GM21737 (cell line): ENCODE data around the gene PROSER2.
"Not testable (repeated sequence)": the region's sequence is repeated elsewhere in the genome, so short reads cannot be mapped to it uniquely, and the experiment has no call there.

ENCODE experiments used
- ATAC-seq: cut with Tn5 transposase; IDR thresholded peaks from one replicate; pipeline ENCODE4 v1.9.1; 2021; ENCODE audit warnings: mild to moderate bottlenecking, moderate library complexity; ENCODE audit not compliant: unreplicated experiment

PROSER2 gene

DNA sequence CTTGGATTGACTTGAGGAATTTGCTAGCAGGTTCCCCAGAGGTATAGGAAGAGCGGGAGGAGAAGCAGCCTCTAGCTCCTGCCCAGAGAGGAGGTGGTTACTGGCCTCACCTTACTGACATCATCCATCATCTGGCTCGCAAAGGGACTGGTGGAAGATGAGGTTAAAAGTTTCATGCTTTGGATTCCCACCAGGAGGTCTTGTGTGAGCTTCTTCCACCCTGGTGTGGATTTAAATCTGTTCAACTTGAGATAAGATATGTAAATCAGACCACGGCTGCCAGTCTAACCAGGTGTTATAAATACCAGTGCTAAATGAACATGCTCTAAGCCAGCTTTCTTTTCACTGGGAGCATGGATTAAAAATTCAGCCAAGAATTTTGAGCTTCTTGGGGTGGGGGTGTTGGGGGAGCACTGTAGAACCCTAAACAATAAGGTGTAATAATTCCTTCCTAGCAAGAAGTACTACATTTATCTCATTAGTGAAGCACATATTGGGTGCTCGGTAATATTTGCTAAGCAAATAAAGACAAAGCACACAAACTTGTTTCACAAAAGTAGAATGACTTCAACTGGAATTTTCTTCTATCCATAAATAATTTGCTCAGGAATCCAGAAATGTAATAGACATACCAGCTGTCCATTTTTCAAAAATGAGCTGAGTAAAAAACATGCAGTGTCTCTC lies 7.8 kb downstream of the PROSER2 start:
- no peak for ATAC-seq

DNA sequence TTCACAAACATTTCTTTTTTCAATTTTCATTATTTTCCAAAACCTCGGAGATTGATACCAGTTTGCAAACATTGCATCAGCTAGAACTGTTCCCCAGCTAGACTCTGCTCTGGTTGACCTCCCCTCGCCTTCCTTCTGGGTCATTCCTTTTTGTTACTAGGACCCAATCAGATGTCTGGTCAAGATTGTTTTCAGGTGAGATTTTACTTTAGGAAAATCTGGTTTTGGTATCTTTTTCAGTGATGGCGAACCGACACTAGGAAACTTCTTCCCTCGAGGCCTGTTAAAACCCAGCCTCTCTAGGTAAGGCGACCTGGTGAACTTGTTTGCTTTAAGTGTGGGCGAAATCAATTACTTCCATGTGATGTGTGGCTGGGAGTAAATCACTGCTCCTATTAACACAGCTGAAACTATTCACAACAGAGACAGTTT lies 8.4 kb downstream of the PROSER2 start:
- ATAC-seq = no peak

DNA sequence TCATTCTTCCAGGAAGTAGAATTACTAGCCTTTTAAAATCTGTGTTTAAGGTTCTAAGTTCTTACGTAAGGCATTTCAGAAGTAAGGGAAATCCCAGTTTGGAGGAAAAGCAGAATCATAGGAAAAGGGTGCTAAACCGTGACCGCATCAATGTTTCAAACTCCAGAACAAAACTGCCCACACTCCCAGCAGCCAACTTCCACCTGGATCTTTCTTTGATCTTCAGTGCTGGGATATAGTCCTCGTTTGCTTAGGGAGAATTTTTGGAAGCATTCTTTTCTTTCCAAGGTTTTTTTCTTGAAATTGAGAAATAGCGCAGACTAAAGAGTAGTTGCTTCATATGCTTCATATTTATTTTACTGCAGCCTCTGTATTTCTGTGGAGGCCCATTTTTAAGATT lies 8.9 kb downstream of the PROSER2 start:
- no peak for ATAC-seq

DNA sequence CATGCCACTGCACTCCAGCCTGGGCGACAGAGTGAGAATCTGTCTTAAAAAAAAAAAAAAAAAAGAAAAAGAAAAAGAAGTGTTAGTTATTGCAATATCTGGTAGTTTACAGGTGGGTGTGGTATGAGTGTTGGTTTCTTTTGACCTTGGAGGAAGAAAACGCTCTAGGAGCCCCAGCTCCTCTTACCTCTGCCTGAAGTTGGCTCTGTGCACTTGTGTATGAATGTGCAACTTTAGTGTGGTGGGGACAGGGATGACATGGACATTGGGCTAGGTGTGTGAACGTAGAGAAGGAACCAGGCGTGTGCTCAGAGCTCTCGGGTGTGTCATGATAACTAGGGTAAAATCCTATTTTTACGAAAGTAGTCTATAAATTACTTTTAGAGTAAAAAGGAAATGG lies 11.9 kb downstream of the PROSER2 start:
- ATAC-seq = no peak

DNA sequence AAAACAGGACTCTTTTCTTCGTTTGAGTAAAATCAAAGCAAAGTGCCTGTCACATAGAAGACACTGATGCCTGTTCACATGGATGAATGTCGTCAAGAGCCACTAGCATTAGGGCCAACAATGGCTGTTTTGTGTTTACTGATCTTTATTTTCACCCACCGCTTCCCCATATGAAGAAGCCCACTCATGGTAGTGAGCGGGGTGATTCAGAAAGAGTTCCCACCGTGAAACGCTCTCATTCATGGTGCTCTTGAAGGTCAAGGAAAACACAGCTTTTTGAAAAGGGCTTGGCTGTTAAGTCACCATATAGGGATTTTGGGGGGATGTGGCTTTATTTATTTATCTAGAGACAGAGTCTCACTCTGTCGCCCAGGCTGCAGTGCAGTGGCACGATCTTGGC lies 12.5 kb downstream of the PROSER2 start:
- no peak for ATAC-seq

DNA sequence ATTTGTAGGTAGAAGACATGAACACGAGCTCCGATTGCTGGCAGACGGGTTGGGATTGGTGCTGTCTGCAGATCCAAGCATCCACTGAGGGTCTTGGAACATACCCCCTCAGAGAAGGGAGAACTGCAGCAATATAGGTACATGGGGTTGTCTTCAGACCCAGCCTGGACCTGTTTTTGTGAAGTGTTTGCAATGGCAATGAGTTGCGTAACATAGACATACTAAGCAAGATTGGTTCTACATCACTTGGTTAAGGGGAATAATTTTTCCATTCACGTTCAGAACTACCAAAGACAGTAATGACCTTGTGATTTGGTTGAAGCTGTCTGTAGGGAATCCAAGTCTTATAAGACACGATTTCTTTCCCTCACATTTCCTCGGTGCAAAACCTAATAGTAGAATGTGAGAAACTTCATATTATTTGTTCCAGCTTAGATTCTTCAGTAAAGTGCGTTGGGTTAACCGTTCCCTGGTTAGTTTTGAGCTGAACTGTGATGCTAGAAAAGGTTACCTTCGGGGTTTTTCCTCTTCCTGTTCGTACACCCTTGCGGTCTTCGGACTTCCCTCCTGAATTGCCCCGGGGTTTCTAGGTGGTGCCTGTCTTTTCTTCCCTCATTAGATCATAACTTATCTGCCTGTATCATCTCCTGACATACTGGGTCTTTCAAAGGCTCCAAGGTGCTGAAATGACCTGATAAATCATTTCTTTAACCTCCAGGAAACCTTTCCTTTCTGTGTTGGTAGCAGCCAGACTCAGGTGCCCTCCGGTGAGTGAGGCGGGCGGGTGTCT lies 14.4 kb downstream of the PROSER2 start:
- no peak for ATAC-seq

DNA sequence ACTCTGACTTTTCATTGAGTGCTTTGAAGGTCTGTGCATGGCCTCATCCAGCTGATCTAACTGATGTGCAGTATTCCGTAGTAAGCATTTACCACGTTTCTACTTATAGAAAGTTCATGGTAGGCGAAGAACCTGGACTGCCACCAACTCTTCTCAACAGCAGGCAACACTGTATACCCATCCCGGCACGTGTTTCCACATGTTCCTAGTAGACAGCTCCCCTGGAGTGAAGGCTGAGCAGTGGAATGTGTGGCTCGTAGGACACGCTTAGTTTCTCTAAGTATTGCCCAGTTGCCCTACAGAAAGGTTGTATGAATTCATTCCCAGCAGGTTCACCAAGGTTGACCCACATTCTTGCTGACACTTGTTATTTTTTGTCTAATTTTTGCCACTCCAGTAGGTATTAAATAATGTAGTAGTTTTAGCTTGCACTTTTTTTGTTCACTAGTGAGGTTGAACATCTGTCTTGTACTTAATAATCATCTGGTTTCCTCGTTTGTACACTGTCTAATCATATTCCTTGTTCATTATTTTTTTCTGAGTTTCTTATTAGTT lies 15.2 kb downstream of the PROSER2 start:
- ATAC-seq = no peak

DNA sequence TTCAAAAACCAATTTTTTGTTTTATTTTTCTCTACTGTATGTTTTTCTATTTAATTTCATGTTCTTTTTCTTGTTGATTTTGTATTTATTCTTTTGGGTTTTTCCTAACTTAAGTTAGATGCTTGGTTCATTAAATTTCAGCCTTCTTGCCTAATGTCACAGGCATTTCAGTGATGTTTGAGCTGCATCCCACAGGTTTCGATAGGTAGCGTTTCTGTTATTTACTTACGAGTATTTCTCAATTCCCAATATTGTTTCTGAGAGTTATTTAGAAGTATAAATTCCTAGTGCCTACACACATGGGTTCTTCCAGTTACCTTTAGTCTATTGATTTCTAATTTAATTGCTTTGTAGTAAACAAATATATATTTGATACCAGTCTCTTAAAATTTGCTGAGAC lies 18.2 kb downstream of the PROSER2 start:
- ATAC-seq = no peak

DNA sequence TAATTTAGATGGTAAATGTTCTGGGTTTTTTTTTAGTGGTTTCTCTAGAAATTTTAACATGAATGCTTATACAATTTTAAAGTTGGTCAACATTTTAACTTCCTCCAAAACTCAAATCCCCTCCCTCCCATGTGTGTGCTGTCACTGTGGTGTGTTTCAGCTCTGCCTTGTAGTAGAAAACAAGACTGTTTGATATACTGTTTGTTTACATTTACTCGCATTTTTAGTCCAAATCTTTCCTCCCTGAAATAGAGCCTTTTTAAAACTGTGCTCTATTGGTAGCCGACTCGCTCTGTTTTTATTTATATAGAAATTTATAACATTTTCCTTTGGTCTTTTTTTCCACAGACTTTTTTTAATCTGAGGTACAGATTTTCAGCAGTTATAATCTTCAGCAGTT lies 19.3 kb downstream of the PROSER2 start:
- no peak for ATAC-seq

DNA sequence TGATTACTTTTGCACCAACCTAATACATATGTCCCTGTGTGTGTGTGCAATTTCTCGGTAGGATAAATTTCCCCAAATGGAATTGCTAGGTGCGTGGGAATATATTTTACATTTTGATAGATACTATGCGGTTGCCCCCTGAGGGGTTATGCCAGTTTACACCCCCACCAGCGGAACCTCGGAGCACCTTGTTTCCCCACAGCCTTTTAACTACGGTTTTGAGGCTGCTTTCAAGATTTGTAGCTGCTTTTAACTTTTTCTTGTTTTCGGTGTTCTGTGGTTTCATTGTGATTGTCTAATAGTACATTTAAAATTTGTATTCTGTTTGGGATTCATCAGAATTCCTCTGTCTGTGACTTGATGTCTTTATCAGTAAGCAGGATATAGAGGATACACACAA lies 22.0 kb downstream of the PROSER2 start:
- ATAC-seq = no peak

DNA sequence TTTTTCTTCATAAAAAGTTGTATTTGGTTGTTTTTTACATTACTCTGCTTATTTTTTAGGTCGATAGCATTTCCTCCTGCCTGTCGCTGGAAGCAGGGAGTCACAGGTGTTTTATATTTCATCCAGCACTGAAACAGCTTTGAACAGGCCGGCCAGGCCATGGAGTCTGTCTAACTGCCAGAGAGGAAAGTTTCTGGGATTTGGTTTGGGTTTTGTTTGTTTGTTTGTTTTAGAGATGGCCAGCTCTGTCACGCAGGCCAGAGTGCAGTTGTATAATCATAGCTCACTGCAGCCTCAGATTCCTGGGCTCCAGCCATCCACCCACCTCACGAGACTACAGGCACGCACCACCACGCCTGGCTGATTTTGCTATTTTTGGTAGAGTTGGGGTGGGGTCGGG lies 23.4 kb downstream of the PROSER2 start:
- no peak for ATAC-seq

DNA sequence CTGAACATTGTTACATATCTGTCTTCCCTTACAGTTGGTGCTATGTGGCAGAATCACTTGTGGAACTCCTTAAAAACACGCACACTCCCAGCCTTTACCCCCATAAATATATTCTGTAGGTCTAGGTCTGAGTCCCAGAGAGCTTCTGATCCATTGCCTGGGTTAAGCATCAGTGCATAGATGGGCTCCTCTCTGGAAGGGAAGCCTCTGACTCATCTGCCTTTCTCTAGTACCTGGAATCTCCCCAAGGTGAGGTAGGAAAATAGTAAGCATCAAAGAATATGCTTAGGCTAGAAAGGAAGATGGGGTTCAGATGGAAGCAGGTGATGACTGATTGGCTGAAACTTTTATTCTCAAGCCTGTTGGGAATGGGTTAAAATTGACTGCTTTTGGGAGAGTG lies 26.1 kb downstream of the PROSER2 start:
- no peak for ATAC-seq

DNA sequence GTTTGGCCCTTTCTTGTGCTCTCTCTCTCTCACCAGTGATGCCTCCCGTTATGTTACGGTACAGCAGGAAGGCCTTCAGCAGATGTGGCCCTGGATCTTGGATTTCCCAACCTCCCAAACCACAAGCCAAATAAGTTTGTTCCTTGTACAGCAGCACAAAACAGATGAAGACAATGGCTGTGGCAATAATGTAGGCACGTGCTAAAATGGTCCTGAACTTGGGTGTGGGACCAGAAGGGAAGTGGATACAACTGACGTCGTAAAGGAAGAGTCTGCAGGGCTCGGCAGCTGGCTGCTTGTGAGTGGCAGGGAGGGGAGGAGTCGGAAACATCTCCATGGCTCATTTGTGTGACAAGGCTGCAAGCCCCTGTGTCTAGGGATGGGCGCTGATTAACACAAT lies 26.8 kb downstream of the PROSER2 start:
- no peak for ATAC-seq

DNA sequence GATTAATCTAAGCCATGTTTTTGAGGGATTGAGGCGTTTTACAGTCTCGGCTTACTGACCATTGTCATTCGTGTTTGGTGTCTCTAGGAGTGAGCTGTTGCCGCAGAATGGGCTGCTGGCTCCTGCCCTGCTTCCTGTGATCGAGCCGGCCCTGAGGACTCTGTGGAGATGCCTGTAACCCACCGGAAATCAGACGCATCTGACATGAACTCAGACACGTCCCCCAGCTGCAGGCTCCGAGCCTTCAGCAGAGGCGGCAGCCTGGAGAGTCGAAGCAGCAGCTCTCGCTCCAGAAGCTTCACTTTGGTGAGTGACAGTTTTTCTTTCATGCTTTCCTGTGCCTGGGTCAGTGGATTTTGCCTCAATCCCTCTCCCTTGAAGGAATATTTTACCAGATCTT lies 28.8 kb downstream of the PROSER2 start:
- no peak for ATAC-seq

DNA sequence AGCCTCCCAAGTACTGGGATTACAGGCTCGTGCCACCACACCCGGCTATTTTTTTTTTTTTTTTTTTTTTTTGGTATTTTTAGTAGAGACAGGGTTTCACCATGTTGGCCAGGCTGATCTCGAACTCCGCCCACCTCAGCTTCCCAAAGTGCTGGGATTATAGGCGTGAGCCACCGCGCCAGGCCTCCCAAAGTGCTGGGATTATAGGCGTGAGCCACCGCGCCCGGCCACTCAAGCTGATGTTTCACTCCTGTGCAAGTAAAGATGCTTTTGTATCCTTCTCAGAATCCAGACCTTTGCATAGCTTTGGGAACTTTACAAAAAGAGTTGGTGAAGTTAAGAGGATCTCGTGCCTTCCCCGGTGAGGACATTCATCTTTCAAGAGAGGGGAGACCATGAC lies 29.5 kb downstream of the PROSER2 start:
- not testable (repeated sequence) for ATAC-seq

DNA sequence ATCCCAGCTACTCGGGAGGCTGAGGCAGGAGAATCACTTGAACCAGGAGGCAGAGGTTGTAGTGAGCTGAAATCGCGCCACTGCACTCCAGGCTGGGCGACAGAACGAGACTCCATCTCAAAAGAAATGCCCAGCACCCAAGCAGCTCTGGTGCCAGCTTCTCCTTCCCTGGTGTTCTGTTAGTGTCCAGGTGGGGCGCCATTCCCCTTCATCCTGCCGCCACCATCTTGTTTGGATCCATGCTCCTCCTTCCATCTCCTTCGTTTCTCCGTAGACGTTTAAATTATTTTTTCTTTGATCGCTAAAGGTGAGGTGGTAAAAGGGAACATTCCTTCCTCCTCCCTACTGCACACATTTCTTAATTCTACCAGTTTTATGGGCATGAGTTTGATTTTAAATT lies 30.3 kb downstream of the PROSER2 start:
- ATAC-seq = no peak

DNA sequence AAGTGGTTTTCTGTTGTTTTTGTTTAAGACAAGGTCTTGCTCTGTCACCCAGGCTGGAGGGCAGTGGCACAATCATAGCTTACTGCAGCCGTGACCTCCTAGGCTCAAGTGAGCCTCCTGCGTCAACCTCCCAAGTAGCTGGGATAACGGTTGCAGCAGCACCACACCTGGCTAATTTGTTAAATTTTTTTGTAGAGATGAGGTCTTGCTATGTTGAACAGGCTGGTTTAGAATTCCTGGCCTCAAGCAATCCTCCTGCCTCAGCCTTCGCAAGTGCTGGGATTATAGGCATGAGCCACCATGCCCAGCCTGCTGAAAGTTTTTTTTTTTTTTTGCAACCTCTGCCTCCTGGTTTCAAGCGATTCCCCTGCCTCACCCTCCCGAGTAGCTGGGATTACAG lies 31.1 kb downstream of the PROSER2 start:
- ATAC-seq = no peak

DNA sequence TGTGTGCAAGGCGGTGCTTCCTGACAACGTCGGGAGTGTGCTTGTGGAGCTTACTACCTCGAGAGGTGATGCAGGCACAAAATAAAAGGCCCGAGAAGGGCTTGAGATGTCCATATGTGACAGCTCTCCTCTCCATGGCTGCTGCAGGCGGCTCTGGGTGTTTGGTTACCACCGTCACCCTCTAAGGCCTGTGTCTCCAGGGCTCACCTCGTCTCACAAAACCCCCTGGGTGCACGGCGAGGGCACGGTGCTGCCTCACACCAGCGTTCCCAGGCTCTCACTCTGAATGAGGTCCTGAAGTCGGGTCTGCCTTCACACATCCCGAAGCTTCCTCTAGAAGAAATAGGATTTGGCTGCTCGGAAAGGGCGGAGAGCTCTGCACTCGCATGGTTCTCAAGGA lies 32.9 kb downstream of the PROSER2 start:
- ATAC-seq = no peak

DNA sequence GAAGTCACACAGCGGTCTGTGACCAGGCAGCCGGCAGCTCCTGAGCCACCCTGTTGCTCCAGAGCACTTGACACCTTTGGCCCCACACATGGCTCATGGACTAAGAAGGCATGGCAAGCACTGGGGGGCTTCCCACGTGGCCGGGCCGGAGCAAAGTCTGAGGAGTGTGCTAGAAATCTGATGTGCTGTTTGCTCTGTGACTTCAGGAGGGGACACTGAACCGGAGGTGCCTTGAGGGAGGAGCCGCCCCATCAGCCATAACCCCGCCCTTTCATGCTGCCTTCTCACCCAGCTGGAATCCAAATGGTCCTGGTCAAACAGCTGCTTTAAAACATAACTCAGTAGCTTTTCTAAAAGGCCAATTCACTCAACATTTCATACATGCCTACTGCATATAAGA lies 33.5 kb downstream of the PROSER2 start:
- no peak for ATAC-seq

DNA sequence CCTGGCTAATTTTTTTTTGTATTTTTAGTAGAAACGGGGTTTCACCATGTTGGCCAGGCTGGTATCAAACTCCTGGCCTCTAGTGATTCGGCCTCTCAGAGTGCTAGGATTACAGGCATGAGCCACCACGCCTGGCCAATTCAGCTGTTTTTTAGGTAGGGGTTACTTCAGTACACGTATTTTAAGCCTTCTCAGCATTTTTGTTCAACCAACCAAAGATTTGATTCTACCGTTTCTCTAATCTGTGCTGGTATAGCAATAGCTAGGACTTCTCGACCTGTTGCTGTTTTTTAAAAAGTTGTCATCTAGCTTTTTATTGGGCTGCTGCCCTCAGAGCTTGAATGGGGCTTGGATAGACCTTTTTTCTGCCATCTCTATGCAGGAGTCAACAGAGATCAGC lies 34.9 kb downstream of the PROSER2 start:
- no peak for ATAC-seq

DNA sequence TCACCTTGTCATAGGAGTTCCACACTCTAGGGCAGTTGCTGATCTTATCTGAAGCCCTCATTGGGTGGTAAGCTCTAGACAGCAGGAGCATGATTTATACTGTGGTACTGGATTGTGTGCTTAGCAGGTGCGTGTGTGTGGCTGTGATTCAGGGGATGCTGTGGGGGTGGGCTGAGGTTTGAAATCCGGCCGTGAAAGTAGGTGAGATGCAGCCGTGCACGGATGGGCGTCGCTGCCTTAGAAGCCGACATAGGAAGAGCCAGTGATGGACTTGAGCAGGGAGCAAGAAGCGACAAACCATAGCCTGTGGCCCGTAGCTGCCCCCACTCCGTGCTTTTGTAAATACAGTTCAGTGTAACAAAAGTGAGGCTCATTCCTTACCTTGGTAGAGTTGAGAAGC lies 38.2 kb downstream of the PROSER2 start:
- no peak for ATAC-seq

DNA sequence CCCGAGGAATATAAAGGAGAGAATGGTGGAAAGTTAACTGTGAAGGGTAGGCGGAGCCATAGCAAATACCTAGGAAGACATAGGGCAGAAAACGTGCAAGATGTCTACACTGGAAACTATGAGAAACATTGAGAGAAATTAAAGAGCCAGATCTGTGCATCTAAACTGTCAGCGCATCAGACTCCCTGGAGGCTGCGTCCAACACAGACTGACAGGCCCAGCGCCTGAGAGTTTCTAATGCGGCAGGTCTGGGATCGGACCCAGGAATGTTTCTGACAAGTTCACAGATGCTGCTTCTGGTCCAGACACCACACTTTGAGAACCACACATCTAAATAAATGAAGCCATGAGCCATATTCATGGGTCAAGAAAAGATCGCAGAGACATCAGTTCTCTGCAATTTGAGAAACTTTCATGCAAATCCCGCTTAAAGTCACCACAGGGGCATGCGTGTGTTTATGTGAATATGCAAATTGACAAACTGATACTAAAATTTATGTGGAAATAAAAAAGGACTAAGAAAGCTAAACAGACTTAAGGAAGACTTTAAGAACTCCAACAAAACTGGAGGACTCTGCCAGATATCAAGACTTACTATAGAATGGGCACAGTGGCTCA lies 38.8 kb downstream of the PROSER2 start:
- no peak for ATAC-seq
